ENCODE results near the gene PSD2.

PSD2 gene

DNA sequence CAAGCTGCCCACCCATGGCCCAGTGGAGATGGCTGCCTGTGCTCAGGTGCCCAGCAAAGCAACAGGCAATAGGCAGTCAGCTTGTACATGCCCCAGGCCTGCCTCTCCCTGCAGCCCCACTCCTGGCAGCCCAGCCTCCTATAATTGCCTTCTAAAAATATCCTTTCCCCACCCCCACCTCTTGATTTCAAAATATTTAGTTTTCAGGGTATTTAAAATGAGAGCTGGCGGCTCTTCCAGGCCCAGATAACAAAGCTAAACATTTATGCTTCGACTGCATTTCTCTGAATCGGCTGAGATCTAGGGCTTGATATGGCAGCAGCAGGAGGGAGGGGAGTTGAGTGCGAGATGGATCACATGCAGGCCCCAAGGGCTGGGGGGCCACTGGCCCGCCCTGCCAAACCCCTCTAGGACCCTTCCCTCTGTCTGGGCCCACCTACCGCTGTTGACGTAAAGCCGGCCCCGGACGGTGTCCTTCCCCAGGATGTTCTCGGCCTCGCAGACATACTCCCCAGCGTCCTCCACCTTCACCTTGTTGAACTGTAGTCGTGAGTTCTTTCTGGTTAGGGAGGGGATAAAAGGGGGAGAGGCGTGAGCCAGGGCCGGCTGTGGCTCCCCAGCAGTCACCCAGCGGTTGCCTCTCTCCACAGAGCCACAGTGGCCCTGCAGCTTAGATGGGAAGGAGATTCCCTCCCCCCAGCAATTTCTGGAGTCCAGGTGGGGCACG lies 85.0 kb downstream of the PSD2 start:
- no peak for DNase-seq (ENCODE audit: low spot score)

GRCh38 chr5:139881143-139881733 lies 85.6 kb downstream of the PSD2 start:
- DNase-seq (ENCODE audit: low spot score), result no peak

DNA sequence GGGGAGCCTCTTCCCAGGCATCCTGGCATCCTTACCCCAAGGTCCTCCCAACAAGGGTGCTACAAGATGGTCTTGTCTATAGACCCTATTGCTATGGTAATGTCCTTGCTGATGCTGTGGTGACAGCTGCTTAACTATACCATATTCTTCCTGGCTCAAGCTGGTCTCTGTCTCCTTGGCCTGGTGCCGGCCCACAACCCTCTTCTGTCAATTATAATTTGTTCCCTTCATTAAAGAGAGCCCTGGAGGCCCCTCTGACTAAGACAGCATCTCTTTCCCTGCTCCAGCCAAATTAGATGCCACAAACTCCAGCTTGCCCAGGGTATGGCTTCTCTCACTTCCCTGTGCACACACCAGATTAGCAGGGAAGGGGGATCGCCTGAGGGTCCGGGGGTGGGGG lies 86.7 kb downstream of the PSD2 start:
- no peak for DNase-seq (ENCODE audit: low spot score)

DNA sequence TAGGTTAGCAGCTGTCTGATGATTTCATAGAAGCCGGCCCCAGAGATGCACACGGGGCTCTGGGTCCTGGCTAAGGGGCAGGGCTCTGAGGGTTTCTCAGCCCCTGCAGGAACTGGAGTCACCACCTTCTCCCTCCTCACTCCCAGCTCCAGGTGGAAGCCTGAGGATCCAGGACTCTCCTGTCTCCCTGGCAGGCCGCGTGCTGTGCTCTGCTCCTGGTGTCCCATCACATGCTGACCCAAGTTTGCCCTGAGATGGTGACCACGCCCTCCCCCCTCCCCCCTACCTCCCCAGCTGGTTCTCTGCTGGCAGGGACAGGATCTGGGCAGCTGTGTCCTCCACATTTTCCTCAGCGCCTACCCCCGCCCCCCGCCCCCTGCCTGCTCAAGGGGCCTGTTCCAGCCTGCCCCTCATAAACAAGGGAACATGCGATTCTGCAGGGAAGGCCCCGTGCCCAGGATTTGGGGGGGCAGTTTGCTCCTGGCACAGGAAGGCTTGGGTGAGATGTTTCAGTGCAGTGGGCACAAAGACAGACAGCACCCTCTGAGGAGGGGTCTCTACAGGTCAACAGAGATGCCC lies 87.4 kb downstream of the PSD2 start:
- DNase-seq (ENCODE audit: low spot score), result no peak

- no peak for DNase-seq (ENCODE audit: low spot score)
Observed at GRCh38 chr5:139884144-139884543, 88.5 kb downstream of the PSD2 start.

- DNase-seq (ENCODE audit: low spot score), result no peak
Observed at GRCh38 chr5:139884734-139885133, 89.1 kb downstream of the PSD2 start.

- DNase-seq (ENCODE audit: low spot score), result no peak
Observed at GRCh38 chr5:139885172-139885856, 89.7 kb downstream of the PSD2 start.

- no peak for DNase-seq (ENCODE audit: low spot score)
Observed at GRCh38 chr5:139885857-139886208, 90.2 kb downstream of the PSD2 start.

DNA sequence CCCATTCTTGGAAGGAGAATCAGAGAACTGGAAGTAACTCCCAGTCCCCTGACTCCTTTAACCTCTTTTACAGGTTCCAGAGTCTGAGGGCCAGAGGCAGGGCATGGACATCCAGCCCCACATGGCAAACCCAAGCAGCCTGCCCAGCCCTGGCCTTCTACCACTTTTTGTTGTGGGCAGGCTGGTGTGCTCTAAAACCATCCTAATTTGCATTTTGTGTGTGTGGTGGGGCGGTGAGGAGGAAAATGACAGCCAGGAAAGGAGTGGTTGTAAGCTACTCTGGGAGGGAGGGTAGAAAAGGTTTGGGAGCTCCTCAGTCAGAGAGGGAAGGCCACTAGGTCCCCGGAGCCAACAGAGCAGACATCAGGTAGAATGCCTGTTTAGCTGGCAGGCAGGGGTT lies 90.6 kb downstream of the PSD2 start:
- no peak for DNase-seq (ENCODE audit: low spot score)

DNA sequence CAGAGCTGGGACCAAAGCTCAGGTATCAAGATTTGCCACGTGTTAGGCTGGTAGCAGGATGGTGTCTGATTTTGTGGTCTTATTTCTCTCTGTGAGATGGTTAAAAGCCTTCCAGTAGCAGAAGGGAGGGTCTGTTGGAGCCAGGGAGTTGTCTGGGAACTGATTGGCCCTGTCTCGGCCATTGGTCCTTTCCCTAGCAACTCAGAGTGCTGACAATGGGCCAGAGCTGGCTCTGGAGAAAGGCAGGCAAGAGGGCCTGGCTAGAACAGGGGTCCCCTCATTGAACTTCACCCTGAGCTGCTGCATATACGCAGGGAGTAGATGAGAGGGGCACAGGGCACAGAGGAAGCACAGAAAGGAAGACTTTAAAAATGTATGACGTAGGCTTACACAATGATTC lies 92.8 kb downstream of the PSD2 start:
- no peak for DNase-seq (ENCODE audit: low spot score)

GRCh38 chr5:139889410-139889809 lies 93.8 kb downstream of the PSD2 start:
- DNase-seq (ENCODE audit: low spot score), result no peak

DNA sequence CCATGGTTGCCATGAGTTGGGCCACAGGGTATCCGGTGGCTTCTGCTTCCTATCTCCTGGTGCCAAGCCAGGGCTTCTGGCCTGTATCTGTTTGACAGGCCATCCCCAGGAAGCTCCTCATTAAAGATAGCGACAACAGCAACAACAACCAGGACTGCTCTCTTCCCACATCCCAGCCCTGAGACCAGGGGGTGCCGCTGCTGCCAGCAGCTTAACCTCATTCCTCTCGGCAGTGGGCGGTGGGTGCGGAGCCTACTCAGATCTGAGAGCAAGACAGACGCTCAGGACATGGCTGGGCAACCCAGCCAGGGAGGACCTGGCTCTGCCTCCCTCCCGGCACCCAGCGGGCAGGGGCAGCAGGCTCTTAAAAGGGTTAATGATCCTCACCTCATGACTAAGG lies 98.3 kb downstream of the PSD2 start:
- no peak for DNase-seq (ENCODE audit: low spot score)

Data from left forelimb (tissue), 1 donor.